Loucy (cell line): ENCODE data around the gene GIGYF1.
"Not testable (repeated sequence)": the region's sequence is repeated elsewhere in the genome, so short reads cannot be mapped to it uniquely, and the experiment has no call there.

ENCODE experiments used
- H2AFZ ChIP-seq: fragments of 200-600 bp; sonication (generic); 2 replicates; pipeline ENCODE4 v1.6.0; 2016; ENCODE audit warnings: antibody characterized with exemption, mild to moderate bottlenecking, low read length, moderate library complexity
- H3F3A ChIP-seq: fragments of 200-600 bp; 2 replicates; pipeline ENCODE4 v1.6.0; 2016; ENCODE audit warnings: antibody characterized with exemption, low read depth, mild to moderate bottlenecking
- H3K27me3 ChIP-seq: fragments of 200-600 bp; sonication (generic); 2 replicates; pipeline ENCODE4 v1.6.1; 2014; ENCODE audit warnings: low read length, mild to moderate bottlenecking; ENCODE audit not compliant: insufficient read depth, poor library complexity, severe bottlenecking
- H3K36me3 ChIP-seq: fragments of 200-600 bp; sonication (generic); 2 replicates; pipeline ENCODE4 v1.6.1; 2016; ENCODE audit warnings: low read length; ENCODE audit not compliant: insufficient read depth
- H3K4me1 ChIP-seq: fragments of 200-600 bp; sonication (generic); 2 replicates; pipeline ENCODE4 v1.5.1; 2014; ENCODE audit warnings: low read length, mild to moderate bottlenecking; ENCODE audit not compliant: insufficient read depth, poor library complexity, severe bottlenecking
- H3K4me2 ChIP-seq: fragments of 200-600 bp; sonication (generic); 2 replicates; pipeline ENCODE4 v1.6.0; 2014; ENCODE audit warnings: antibody characterized with exemption, low read length, low read depth, mild to moderate bottlenecking; ENCODE audit not compliant: poor library complexity, severe bottlenecking
- H3K4me3 ChIP-seq: fragments of 200-600 bp; sonication (generic); 2 replicates; pipeline ENCODE4 v1.5.1; 2014; ENCODE audit warnings: low read length, mild to moderate bottlenecking, mixed read lengths; ENCODE audit not compliant: poor library complexity, severe bottlenecking
- H3K79me2 ChIP-seq: fragments of 200-600 bp; sonication (generic); 2 replicates; pipeline ENCODE4 v1.6.1; 2014; ENCODE audit warnings: low read length; ENCODE audit not compliant: insufficient read depth
- H3K9ac ChIP-seq: fragments of 200-600 bp; sonication (generic); 2 replicates; pipeline ENCODE4 v1.6.0; 2014; ENCODE audit warnings: mild to moderate bottlenecking, low read depth, low read length, moderate library complexity; ENCODE audit not compliant: poor library complexity, severe bottlenecking
- H3K9me2 ChIP-seq: fragments of 200-600 bp; sonication (generic); replicated peaks from 2 replicates; pipeline ENCODE4 v1.6.1; 2016; ENCODE audit warnings: low read depth, low read length, mixed read lengths
- H3K9me3 ChIP-seq: fragments of 200-600 bp; sonication (generic); 2 replicates; pipeline ENCODE4 v1.6.1; 2014; ENCODE audit warnings: mild to moderate bottlenecking, antibody characterized with exemption, low read length, low read depth; ENCODE audit not compliant: insufficient read depth
- H4K20me1 ChIP-seq: fragments of 200-600 bp; sonication (generic); 2 replicates; pipeline ENCODE4 v1.6.0; 2014; ENCODE audit warnings: antibody characterized with exemption, low read length, mild to moderate bottlenecking; ENCODE audit not compliant: insufficient read depth, poor library complexity, severe bottlenecking
- EZH2phosphoT487 ChIP-seq: fragments of 200-600 bp; IDR thresholded peaks from 2 replicates; pipeline ENCODE4 v1.6.1; 2018; ENCODE audit warnings: antibody characterized with exemption, mild to moderate bottlenecking, moderate library complexity, borderline replicate concordance
- TF ChIP-seq, protein P1 (sequence below): fragments of 200-600 bp; sonication (generic); conservative IDR thresholded peaks from 2 replicates; pipeline ENCODE4 v1.5.1; 2014; ENCODE audit warnings: mild to moderate bottlenecking, antibody characterized with exemption, low read length

GIGYF1 gene

DNA sequence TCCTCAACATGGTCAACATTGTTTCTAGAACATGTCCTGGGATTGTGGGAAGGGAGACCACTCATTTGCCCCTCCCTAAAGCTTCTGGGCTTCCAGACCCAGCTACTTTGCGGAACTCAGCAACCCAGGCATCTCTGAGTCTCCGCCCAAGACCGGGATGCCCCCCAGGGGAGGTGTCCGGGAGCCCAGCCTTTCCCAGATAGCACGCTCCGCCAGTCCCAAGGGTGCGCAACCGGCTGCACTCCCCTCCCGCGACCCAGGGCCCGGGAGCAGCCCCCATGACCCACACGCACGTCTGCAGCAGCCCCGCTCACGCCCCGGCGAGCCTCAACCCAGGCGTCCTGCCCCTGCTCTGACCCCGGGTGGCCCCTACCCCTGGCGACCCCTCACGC is 26.2 kb upstream of the GIGYF1 start, which contains the start of gene EPO:
TSS of gene EPO (plus strand) at position 190 of the 392 bp plus-strand sequence. CDS start 513 bp downstream, outside the sequence.
- no peaks in the 10 kb centered on the region for H3K9me2 ChIP-seq
- H3K9me3 ChIP-seq = no peaks in the 10 kb centered on the region
- H3K27me3 ChIP-seq = no peaks in the 10 kb centered on the region
- no peak within 1 kb of the TSS for H2AFZ ChIP-seq
- H4K20me1 ChIP-seq = no peaks in the 10 kb centered on the region
- no peaks in the 10 kb centered on the region for H3K36me3 ChIP-seq
- no peaks in the 10 kb centered on the region for H3F3A ChIP-seq
- H3K9ac ChIP-seq = no peak within 1 kb of the TSS
- TF ChIP-seq, protein P1, sequence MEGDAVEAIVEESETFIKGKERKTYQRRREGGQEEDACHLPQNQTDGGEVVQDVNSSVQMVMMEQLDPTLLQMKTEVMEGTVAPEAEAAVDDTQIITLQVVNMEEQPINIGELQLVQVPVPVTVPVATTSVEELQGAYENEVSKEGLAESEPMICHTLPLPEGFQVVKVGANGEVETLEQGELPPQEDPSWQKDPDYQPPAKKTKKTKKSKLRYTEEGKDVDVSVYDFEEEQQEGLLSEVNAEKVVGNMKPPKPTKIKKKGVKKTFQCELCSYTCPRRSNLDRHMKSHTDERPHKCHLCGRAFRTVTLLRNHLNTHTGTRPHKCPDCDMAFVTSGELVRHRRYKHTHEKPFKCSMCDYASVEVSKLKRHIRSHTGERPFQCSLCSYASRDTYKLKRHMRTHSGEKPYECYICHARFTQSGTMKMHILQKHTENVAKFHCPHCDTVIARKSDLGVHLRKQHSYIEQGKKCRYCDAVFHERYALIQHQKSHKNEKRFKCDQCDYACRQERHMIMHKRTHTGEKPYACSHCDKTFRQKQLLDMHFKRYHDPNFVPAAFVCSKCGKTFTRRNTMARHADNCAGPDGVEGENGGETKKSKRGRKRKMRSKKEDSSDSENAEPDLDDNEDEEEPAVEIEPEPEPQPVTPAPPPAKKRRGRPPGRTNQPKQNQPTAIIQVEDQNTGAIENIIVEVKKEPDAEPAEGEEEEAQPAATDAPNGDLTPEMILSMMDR = no peak
- TF ChIP-seq EZH2phosphoT487 = no peak
- no peak within 1 kb of the TSS for H3K4me3 ChIP-seq
- H3K4me1 ChIP-seq = no peaks in the 10 kb centered on the region
- no peaks in the 10 kb centered on the region for H3K79me2 ChIP-seq
- H3K4me2 ChIP-seq = no peak within 1 kb of the TSS

GRCh38 chr7:100719523-100720278 is 25.7 kb upstream of the GIGYF1 start:
- no peak overlapping the region for H3K4me2 ChIP-seq
- H4K20me1 ChIP-seq = no peaks in the 10 kb centered on the region
- no peaks in the 10 kb centered on the region for H3K79me2 ChIP-seq
- no peaks in the 10 kb centered on the region for H3K36me3 ChIP-seq
- no peaks in the 10 kb centered on the region for H3K27me3 ChIP-seq
- no peaks in the 10 kb centered on the region for H3K9me2 ChIP-seq
- H3F3A ChIP-seq = no peaks in the 10 kb centered on the region
- TF ChIP-seq, protein P1 = no peak
- TF ChIP-seq EZH2phosphoT487 = no peak
- no peak overlapping the region for H2AFZ ChIP-seq
- H3K4me1 ChIP-seq = no peaks in the 10 kb centered on the region
- H3K9me3 ChIP-seq = no peaks in the 10 kb centered on the region
- no peak overlapping the region for H3K4me3 ChIP-seq
- H3K9ac ChIP-seq = no peak overlapping the region

GRCh38 chr7:100717073-100717472 is 23.0 kb upstream of the GIGYF1 start:
- not testable (repeated sequence) for H3K9ac ChIP-seq, H3K4me1 ChIP-seq, H3K9me2 ChIP-seq, H3K4me3 ChIP-seq, H3K79me2 ChIP-seq, H4K20me1 ChIP-seq, H3K36me3 ChIP-seq, H2AFZ ChIP-seq, H3K9me3 ChIP-seq, H3K27me3 ChIP-seq, H3F3A ChIP-seq, H3K4me2 ChIP-seq

DNA sequence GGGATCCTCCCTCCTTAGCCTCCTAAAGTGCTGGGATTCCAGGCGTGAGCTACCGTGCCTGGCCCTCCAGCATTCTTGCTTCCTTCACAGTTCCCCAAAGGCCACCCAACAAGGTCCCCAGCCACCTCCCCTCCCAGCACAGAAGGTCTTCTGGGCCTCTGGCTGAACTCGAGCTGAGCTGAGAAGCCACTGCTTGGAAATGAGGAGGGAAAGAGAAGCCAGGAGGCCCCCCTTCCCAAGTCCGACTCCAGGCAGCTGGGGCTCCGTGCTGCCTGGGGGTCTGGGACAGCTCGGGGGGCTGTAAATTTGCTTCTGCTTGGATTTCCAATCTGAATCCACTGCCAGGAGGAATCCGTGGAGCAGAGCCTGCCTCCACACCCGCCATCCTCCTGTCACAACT is 20.7 kb upstream of the GIGYF1 start:
- Histone ChIP-seq H4K20me1 (no peaks in the 10 kb centered on the region), H3K4me2 (no peak overlapping the region), H3K9me3 (no peaks in the 10 kb centered on the region), H3K4me3 (no peak overlapping the region), H2AFZ (no peak overlapping the region), H3K9ac (no peak overlapping the region), H3K9me2 (no peaks in the 10 kb centered on the region), H3K4me1 (no peaks in the 10 kb centered on the region), H3K79me2 (no peaks in the 10 kb centered on the region), H3K36me3 (no peaks in the 10 kb centered on the region), H3K27me3 (no peaks in the 10 kb centered on the region), H3F3A (no peaks in the 10 kb centered on the region)
- no peak for TF ChIP-seq EZH2phosphoT487
- TF ChIP-seq, protein P1 = no peak
